ENCODE data around the gene NEU3.

NEU3 gene

GRCh38 chr11:74950374-74950969 lies 38.3 kb upstream of the NEU3 start:
- DNase-seq (ENCODE audit: low read depth) = no peak
- H3K4me3 ChIP-seq (replicated peaks; ENCODE audit: low read depth, low read length) = peak overlapping the region; percentile 97
- TF ChIP-seq, protein P1, sequence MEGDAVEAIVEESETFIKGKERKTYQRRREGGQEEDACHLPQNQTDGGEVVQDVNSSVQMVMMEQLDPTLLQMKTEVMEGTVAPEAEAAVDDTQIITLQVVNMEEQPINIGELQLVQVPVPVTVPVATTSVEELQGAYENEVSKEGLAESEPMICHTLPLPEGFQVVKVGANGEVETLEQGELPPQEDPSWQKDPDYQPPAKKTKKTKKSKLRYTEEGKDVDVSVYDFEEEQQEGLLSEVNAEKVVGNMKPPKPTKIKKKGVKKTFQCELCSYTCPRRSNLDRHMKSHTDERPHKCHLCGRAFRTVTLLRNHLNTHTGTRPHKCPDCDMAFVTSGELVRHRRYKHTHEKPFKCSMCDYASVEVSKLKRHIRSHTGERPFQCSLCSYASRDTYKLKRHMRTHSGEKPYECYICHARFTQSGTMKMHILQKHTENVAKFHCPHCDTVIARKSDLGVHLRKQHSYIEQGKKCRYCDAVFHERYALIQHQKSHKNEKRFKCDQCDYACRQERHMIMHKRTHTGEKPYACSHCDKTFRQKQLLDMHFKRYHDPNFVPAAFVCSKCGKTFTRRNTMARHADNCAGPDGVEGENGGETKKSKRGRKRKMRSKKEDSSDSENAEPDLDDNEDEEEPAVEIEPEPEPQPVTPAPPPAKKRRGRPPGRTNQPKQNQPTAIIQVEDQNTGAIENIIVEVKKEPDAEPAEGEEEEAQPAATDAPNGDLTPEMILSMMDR (IDR thresholded peaks at IDR 0.05; ENCODE audit: low read length, missing control alignments) = no peak

DNA sequence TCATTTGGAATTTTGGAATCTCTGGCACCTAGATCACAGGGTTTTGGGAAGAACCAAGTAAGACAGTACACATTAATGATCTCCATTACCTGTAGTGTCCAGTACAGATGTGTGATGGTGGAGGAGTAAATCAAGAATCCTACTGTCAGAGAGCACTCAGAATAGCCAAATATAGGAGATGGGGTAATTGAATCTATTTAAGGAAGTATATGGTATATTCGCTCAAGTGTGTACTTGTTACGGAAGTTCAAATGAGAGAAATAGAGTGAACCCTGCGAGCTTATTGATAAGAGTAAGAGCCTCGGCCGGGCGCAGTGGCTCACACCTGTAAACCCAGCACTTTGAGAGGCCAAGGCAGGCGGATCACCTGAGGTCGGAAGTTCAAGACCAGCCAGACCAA lies 37.5 kb upstream of the NEU3 start:
- TF ChIP-seq, protein P1 (IDR thresholded peaks at IDR 0.05; ENCODE audit: low read length, missing control alignments) = no peak
- H3K4me3 ChIP-seq (replicated peaks; ENCODE audit: low read depth, low read length) = no peak overlapping the region
- DNase-seq (ENCODE audit: low read depth) = no peak

GRCh38 chr11:74952752-74953151 lies 36.0 kb upstream of the NEU3 start:
- DNase-seq (ENCODE audit: low read depth) = no peak
- H3K4me3 ChIP-seq (replicated peaks; ENCODE audit: low read depth, low read length) = no peak overlapping the region

GRCh38 chr11:74953451-74953850 lies 35.3 kb upstream of the NEU3 start:
- H3K4me3 ChIP-seq (replicated peaks; ENCODE audit: low read depth, low read length) = no peak overlapping the region
- DNase-seq (ENCODE audit: low read depth) = no peak
- TF ChIP-seq, protein P1 (IDR thresholded peaks at IDR 0.05; ENCODE audit: low read length, missing control alignments) = no peak

More at GRCh38 chr11:74952752-74953151, 36.0 kb upstream of the NEU3 start:
- TF ChIP-seq, protein P1 (IDR thresholded peaks at IDR 0.05; ENCODE audit: low read length, missing control alignments) = no peak

GRCh38 chr11:74954199-74954598 lies 34.5 kb upstream of the NEU3 start:
- DNase-seq (ENCODE audit: low read depth) = no peak
- no peak overlapping the region for H3K4me3 ChIP-seq (replicated peaks; ENCODE audit: low read depth, low read length)
- TF ChIP-seq, protein P1 (IDR thresholded peaks at IDR 0.05; ENCODE audit: low read length, missing control alignments) = no peak

DNA sequence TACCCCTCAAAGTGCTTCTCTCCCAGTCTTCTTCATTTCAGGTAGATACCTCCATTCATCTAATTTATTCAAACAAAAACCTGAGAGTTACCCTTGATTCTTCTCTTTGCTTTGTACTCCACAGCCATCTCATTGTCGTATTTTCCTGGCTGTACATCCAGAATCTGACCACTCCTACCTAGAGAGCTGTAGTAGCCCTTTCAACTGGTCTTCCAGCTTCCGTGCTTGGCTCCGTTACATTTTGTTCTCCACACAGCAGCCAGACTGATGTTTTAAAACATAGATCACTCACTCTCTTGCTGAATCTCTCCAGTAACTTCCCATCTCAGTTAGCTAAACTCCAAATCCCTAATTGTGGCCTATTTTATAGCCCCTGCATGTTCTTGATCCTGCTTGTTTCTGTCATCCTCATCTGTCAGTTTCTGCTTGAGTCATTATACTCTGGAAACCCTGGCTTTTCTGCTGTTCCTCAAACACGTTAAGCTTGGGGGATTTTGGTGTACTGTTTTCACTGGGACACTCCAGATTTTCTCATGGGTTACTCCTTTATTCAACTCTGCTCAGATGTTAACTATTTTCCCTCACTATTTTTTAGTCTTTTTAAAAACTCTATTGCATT lies 32.2 kb upstream of the NEU3 start:
- DNase-seq (ENCODE audit: low read depth) = no peak
- TF ChIP-seq, protein P1 (IDR thresholded peaks at IDR 0.05; ENCODE audit: low read length, missing control alignments) = no peak
- no peak overlapping the region for H3K4me3 ChIP-seq (replicated peaks; ENCODE audit: low read depth, low read length)
